ENCODE data around the gene UBAC1.
"Not testable (repeated sequence)": the region's sequence is repeated elsewhere in the genome, so short reads cannot be mapped to it uniquely, and the experiment has no call there.

The UBAC1 gene

DNA sequence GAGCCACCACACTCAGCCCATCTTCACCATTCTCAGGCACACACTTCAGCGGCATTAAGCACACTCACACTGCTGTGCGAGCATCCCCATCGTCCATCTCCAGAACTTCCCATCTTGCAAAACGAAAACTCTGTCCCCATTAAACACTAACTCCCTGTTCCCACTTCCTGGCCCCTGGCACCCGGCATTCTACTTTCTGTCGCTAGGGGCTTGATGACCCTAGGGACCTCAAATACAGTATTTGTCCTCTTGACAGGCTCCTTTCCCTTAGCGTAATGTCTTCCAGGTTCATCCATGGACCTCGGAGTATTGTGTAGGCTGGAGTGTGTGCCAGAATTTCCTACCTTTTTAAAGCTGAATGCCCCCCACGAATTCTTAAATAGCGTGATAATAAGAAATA is 14.7 kb upstream of the UBAC1 start:
- no peak for DNase-seq

DNA sequence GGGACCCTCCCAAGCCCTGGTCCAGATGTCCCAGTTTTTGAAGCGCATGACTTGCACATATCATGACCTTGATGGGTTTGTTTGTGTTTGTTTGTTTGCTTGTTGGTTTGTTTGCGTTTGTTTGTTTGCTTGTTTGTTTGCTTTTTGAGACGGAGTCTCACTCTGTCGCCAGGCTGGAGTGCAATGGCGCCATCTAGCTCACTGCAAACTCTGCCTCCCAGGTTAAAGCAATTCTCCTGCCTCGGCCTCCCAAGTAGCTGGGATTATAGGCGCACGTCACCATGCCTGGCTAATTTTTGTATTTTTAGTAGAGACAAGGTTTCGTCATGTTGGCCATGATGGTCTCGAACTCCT is 13.0 kb upstream of the UBAC1 start:
- no peak for DNase-seq

DNA sequence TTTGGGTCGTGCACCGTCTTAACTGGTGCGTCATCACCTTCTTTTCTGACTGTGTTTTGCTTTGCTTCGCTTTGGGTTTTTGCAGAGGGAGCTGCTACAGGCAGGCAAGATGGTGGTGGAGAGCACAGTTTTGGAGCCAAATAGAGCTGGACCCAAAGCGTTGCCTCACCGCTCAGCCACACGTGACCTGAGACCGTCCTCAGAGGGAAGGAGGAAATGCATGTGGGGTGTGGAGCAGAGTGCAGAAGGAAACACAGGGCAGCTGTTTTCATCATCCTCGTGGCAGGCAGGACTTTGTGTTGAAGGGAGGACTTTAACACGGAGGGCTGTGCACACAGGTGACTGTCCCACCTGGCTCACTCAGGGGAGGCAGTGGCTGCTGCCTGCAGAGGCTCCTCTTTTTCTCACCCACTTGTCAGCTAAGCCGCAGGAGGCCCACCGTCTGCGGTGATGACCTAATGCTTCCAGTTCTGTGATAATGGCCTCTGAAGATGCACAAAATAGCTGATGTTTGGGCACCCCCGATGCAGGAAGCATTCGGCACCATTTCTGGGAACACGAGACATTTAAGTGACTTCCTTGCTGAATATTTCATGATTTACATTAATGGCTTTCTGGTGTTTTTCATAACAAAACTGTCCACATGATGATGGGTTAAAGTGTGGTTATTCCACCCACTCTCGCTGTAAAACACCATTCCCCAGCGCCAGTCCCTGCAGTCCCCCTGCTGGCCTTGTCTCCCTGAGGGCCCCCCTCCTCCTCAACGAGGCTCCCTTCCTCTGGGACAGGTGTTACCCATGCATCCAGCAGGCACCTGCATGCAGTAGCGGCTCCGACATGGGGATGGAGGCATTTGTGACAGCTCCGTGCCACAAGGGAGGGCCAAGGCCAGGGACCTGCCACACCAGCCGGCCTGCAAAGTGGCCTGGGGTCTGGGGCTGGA is 12.4 kb upstream of the UBAC1 start:
- no peak for DNase-seq

DNA sequence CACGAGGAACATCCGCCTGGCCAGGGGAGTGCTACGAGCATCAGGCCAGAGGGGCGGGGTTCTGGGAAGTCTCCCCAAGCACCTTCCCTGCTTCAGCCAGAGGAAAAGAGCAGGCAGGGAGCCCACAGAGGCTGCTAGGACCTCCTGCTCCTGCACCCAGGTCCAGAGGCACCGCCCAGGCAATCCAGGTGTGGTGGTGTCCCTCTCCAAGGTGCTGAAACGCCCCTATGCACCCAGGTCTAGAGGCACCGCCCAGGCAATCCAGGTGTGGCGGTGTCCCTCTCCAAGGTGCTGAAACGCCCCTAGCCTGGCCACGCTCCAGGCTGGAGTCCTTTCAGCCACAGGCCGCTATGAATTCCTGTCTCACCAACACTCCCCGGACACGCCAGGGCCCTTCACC is 10.7 kb upstream of the UBAC1 start:
- DNase-seq = no peak

DNA sequence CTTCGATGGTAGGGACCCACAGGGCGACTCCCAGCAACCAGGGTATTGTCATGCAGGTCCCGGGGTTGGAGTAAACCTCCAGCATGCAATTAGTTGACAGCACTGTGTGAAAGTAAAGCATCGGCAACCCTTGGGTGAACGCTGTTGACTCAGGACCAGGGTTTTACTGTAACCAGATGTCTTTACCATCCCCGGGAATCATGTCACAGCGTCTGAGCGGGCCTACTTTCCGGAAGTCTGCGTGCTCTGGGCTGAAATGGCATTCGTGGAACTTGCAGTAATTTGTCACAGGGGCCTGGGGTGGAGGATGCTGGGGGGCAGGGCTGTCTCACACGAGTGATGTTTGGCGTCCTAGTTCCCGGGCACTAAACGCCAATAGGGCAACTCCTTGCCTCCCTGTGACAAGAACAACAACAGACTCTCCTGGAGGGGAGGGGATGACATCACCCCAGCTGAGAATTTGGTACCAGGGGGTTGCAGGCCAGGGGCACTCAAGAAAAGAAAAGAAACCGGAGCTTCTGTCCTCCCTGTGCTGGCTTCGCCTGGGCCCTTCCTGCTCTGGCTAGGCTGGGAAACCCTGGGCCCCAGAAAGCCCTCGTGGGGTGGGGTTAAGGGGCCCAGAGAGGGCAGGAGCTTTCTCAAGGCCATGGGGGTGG is 10.1 kb upstream of the UBAC1 start:
- no peak for DNase-seq

DNA sequence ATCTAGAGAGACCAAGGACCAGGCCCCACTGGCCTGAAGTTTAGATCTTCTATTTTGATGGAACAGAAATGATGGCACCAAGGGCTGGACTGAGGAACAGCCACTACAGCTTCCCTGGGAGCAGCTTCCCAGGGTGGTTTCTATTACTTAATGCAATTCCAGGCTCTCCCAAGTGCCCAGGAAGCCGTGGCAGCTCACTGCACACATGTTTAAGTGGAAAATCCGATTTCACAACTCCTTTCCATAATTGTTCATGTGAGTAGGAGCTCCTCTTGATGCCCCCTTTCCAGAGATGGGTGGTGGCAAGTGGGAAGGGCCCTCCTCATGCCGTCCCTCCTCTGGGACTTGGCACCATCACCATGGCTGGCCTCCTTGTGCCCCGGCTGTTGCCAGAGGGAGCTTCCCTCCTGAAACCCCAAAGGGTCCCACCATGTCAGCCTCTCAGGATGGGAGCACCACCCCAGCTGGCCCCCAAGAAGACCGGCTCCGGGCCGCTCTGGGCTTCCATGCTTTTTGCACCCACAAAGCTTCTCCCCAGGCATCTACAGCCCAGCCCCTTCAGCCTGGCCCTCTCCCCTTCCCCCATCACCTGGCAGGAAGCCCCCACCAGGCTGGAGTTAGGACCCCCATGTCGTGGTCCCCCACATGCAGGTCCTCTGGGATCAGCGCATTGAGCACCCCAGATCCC is 9.1 kb upstream of the UBAC1 start:
- no peak for DNase-seq

DNA sequence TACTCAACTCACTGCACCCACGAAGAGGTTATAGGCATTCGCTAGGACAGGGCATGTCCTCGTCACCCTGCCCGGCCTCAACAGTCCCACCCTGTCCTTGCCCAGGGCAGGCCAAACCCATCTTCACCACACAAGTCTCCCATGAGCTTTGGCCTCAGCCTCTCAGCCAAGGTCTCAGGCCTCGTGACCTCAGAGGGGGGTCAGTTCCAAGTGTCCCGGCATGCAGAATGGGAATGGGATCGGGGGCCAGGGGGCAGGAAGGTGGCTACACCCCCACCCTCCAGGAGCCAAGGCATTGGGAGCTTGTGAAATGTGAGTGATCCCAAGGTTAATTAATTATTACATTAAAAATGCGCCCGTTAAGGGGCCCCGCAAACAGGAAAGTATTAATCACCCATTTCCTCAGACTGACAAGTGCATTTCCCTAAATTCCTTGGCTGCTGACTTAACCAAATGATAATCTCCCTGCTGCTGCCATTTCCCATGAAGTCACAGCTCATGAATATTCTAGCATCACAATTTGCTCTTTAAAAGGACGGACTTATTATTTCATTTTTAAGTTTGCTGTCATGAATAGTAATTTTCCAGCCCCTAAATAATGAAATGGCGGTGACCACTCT is 8.0 kb upstream of the UBAC1 start:
- DNase-seq = no peak

DNA sequence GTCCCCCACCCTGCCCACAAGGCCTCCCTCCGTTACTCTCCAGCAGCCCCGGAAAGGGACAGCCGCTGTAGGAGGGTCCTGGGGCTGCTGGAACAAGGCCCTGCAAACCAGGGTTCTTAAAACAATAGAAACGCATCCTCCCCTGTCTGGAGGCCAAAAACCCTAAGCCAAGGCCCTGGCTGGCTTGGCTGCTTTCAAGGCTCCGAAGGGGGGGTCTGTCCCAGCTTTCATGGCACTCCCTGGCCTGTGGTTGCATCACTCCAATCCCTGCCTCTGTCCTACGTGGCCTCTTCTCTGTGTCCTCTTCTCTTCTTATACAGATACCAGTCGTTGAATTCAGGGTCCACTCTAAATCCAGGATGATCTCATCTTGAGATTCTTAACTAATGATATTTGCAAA is 7.4 kb upstream of the UBAC1 start:
- no peak for DNase-seq

DNA sequence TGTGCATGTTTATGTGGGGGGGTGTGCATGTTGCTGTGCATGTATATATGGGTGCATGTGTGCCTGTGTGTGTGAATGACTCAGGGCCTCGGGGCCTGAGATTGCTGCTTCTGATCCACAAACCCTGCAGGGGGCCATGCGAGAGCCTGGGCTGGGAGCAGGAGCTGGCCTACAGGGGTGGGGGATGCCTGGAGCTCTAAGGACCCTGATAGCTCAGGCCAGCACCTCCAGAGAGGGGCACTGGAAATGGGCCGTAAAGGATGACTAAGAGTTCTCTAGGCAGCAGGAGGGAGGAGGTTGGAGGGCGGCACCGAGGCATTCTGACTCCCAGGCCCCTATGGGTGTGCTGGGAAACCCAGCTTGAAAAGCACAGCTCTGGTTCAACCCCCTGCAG is 6.9 kb upstream of the UBAC1 start:
- no peak for DNase-seq

DNA sequence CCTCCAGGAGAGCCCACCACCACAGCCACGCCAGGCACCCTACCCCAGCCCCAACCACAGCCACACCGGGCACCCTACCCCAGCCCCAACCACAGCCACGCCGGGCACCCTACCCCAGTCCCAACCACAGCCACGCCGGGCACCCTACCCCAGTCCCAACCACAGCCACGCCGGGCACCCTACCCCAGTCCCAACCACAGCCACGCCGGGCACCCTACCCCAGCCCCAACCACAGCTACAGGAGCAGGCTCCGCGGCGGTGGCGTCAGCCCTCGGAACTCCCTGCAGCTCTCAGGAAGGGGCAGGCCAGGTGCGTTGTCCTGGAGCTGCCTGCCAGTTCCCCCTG is 5.7 kb upstream of the UBAC1 start:
- not testable (repeated sequence) for DNase-seq

DNA sequence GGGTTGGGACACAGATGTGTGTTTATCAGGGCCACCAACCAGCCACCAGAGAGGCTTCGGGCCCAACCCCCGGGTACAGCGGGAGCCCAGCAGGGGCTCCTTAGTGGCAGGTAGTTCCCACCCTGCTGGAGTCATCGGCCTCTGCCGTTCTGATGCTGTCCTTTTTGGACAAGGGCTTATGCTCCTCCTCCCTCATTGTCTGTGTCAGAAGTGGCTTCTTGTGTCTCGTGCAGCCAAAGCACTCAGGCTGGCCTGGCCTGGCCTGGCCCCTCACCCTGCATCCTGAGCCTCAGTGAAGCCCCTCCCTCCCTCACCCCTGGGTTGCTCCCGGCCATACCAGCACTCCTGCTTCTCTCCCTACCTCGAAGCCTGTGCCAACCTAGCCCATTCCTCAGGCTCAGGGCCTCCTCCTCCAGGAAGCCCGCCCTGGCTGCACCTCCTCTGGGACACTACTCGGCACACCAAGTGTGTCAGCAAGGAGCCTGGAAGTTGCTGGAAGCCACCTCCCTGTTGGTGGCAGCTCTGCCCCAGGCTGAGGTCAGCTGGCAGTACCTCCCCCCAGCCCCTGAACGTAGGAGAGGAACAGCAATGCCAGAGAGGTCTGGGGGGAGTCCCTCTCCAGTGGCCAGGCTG is 4.1 kb upstream of the UBAC1 start:
- no peak for DNase-seq

DNA sequence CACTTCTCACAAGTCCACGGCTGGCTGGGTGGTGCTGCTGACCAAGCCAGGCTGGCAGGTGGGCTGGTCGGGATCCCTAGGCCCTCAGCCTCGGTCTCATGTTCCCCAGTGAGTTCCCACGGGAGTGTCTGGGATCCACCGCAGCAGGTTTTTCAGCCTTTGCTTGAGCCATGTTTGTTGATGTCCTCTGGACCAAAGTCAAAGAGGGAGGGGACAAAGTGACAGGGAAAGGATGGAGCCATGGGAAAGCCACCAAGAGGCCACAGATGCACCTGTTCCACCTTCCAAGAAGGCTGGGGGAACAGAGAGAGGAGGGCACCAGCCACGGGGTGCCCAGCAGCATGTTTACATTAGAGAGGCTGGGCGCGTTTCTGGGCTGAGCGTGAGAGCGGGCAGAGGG is 2.8 kb upstream of the UBAC1 start:
- DNase-seq = no peak

DNA sequence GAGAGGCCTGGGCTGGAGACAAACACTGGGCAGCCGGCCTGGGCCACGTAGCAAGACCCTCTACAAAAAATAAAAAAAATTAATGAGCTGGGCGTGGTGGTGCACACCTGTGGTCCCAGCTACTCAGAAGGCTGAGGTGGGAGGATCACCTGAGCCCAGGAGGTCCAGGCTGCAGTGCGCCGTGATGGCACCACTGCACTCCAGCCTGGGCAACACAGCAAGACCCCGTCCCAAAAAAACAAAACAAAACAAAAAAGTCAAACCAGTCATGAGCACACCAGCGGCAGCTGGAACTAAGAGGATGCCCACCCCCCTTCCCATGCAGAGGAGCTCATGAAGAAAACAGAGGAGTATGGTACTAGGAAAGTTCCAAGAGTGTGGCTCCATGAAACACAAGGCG is 2.2 kb upstream of the UBAC1 start:
- DNase-seq = no peak

DNA sequence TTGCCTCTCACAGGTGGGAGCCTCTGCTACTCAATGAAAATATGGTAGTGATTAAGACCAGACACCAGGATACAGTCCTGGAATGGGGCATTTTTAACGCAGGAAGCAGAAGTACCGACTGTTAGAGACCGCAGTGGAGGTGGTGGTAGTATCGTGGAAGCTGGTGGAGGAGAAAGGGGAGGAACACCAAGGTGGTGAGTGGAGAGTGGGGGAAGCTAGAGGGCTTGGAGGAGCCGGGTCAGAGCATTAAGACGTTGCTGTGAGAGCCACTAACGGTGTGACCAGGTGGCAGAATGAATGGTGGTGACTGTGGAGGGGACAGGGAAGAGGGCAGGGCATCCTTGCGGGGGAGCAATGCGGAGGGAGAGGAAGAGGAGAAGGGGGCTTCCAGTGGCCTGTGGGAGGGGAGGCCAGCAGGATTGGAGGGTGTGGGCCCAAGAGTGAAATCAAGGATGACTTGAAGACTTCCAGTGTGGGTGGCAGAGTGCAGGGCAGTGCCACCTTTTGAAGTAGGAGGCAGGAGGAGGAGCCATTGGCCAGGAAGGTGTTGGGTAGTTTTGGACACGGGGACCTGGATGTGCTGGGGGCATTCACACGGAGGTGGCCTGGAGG is 1.6 kb upstream of the UBAC1 start:
- no peak for DNase-seq

DNA sequence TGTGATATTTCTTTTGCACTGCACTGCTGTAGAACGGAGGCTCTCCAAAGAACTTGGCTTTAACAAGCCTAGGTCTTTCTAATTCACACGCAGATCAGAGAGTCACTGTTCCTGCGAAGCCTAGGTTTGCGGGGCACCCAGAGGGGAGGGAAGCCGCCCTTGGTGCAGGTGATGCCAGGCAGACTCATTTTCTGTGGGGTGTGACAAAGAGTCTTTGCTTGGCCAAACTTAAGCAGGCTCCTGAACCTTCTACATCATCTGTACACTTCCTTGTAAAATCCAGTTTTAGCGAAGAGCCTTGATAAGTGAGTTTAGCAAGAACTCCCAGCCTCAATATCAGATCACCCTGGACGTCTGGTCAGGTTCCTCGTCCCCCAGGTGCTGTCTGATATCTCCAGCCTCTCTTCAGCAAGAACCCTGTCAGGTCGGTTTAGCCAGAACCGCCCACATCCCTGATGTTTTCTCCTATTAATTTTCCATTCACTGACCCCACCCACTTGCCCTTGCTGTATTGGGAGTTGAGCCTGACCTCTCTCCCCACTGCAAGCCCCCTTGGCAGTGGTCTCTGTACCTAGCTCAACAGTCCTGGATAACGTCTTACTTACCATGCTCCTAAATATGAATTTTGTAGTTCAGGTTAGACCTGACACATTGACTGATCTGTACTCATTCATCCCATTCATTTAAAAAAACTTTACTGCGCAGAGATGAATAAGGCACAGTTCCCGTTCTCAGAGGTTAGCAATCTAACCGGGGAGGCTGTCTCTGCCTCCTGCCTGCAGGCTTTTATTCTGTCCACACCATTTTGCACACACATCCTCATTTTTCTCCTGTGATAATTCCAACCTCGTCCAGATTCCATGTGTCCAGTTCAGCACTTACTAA is 880 bp upstream of the UBAC1 start:
- DNase-seq = no peak

DNA sequence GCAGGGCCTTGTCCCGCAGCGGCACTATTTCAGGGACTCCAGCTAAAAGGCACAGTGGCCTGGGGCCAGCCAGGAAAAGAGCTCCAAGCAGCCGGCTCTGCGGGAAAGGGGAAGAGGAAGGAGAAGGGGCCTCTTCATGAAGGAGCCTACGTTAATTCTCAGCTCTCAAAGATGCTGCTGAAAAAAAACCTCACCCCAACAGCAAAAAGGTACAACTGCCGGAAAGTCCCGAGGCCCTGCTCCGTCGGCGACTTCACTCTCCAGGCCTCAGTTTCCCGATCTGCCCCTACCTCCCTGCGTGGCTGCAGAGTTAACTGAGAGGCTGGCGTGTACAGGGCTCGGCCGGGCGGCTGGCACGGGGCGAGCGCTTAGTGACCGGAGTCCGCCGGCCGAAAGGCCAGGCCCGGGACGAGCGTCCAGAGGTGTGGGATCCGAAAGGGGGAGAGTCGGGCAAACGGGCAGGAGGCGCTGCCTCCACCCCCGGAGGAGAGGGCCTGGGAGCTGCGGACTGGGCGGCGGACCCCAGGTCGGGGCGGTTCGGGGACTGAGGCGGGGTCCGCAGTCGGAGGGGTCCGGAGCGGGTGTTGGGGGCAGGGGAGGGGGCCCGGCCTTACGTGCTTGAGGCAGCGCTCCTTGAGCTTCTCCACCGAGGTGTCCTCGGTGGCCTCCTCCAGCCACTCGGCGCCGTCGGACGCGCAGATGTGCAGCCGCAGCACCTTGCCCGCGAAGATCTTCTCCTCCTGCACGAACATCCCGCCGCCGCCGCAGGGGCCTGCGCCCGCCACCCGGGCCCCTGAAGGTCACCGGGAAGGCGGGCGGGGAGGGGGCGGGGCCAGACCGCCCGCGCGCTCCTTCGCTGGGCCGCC is 529 bp downstream of the UBAC1 start:
- no peak for DNase-seq

DNA sequence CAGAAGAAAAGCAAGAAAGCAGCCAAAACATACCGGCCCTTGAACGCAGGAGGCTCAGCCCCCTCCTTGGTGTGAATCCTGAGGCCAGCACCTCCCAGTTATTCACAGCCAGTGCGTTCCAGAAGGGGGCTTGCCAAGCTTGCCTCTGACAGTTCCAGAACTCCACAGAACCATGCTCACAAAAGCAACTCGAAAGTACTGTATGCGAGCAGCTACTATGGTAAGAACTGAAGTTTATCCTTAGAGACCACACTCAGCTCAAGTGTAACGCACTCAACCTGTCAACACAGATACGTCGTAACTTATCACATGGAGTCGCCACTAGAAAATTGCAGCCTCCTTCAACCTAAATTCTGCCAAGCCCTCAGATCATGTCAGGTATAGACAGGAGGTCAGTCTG is 1.4 kb downstream of the UBAC1 start:
- DNase-seq = no peak

DNA sequence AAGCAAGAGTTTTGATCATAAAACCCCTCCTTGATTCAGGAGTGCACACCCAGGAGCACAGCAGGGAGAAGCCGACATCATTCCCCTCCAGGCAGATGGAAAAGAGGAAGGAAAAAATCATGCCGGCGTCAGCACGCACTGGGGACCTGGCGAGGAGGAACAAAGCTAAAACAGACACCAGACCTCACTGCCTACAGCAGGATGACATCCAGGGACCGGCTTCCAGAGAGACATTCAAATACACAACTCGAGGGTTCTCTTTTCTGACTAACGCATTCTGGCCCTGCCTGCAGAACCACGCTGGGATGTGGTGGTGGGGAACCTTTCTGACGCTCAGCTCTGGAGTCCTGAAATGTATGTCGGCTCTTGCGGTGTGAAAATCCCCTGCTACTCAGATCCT is 2.7 kb downstream of the UBAC1 start:
- DNase-seq = no peak

DNA sequence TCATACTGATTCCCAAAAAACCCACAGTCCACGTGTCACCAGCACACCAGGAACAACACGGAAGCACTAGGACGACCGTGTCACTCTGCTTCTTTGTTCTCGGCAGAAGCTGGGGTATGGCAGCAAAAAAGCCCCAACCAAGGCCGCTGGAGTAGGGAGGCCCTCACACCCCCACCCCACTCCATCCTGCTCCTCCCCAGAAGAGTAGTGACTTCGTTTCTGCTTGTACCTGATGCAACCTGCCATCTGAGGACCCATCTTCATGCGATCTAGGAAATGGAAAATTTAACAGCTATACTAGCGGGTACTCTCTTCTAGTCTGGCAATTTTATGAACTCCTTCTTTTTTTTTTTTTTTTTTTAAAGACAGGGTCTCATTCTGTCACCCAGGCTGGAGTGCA is 3.7 kb downstream of the UBAC1 start:
- DNase-seq = no peak

DNA sequence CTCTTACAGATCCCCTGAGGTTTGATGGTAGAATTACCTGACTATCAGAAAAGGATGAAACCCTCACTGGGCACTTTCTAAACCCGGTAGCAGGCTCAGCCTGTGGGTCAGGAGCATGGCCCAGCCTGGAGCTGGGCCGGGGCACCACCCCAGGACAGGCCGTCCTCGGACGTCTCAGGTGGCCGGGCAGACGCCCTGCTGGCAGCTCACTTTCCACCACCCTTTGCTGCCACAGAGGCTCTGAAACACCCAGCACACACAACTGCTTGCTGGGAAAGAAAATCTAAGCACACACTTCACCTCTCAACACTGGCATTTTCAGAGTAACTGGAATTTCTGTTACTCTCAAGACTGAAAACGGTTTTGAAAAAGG is 4.4 kb downstream of the UBAC1 start:
- no peak for DNase-seq
